GM12878 (cell line): ENCODE data around the gene INSRR.

Experiments used
- CHD1 ChIP-seq: IDR thresholded peaks from 2 replicates; pipeline ENCODE4 v1.6.1; 2012; ENCODE audit warnings: low read depth, low read length, improper control_type of control experiment
- RFX5 ChIP-seq: IDR thresholded peaks from 2 replicates; pipeline ENCODE4 v1.6.1; 2011; ENCODE audit warnings: low read depth, low read length, improper control_type of control experiment

DNA sequence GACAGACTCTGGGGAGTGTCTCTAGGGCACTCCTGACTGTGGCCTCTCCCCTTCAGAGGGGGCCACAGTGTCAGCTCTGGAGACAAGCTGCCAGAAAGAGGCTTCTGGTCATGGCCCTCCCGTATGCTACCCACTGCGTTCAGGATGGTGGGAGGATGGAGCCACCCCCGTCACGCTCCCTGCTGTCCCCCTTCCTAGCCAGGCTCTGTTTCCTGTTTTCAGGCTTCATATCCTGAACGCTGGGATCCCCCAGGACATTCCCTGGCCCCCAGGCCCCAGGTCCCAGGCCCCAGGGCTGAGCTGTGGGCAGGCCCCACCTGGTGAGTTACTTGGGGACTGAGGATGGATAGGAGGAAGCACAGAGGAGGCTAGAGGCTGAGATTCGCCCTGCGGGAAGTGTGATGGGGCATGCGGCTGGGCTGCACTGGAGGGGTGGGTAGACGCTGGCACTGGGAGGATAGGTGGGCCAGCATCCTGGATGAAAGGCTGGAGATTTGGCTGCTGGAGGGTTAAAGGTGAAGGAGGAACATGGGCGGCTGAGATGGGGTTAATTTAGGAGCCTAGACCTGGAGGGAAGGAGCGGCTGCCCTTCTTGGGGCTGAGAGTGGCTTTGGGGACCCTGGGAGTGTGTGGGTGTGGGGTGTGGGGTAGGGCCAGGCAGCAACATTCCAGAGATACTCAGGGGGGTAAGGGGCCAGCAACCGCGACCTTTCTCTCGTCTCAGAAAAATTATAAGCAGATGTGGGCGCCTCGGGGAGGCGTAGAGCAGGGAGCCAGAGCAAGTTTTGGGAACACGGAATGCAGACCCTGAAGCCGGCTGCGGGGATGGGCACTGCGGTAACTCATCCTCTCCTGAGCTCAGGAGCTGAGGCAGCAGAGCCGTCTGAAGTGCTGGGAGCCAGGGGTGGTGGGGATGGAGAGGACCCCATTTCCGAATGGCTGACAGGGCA lies 43.3 kb upstream of the INSRR start:
- TF ChIP-seq CHD1 (no peak), RFX5 (no peak)
